CD4-positive, alpha-beta T cell (primary cell): Measurements from ENCODE around the gene EDRF1. TPM values are rescaled to one million over a fixed set of nuclear protein-coding genes. Genes with fewer than 3 reads are reported as not detected.

Experiments
- ATAC-seq: fragments of 200-7000 bp; cut with Tn5 transposase; one replicate; pipeline ENCODE4 v1.10.0; 2022; ENCODE audit warnings: mild to moderate bottlenecking; ENCODE audit not compliant: poor library complexity
- CTCF ChIA-PET: fragments of 350-600 bp; sonication (Branson Sonifier 250); formaldehyde crosslinking; loops from one replicate; lab custom pipeline; 2021; ENCODE audit warnings: antibody characterized with exemption, inconsistent platforms; lab: Charles Lee
- POLR2A ChIA-PET: fragments of 350-600 bp; sonication (Branson Sonifier 250); formaldehyde crosslinking; loops from one replicate; lab custom pipeline; 2021; ENCODE audit warnings: antibody characterized with exemption, inconsistent platforms; lab: Charles Lee
- DNase-seq, 14 experiments: peaks; one replicate each; pipeline ENCODE4 v3.0.0-alpha.2; 2013 to 2020; ENCODE audit warnings: mixed read lengths in 2 of 14
- H3K27ac ChIP-seq, 2 donors: one replicate each; pipeline versions ENCODE4 v1.5.1 to v1.7.0; 2013; ENCODE audit warnings: low read length in 2 of 2, low read depth in 1 of 2, mild to moderate bottlenecking in 1 of 2
- H3K27me3 ChIP-seq, 2 experiments: 1 replicate in 1 of 2; 2 replicates in 1 of 2; pipeline versions ENCODE4 v1.6.1 to v1.7.0; 2013; ENCODE audit warnings: low read length in 2 of 2, control low read depth in 1 of 2, mild to moderate bottlenecking in 1 of 2, moderate library complexity in 1 of 2; ENCODE audit not compliant: insufficient read depth in 2 of 2, control insufficient read depth in 1 of 2
- H3K36me3 ChIP-seq: one replicate; pipeline ENCODE4 v1.6.1; 2013; ENCODE audit warnings: low read length, control low read depth; ENCODE audit not compliant: insufficient read depth
- H3K4me1 ChIP-seq: one replicate; pipeline ENCODE4 v1.6.1; 2013; ENCODE audit warnings: low read length, control low read depth; ENCODE audit not compliant: insufficient read depth
- H3K4me3 ChIP-seq: one replicate; pipeline ENCODE4 v1.5.1; 2013; ENCODE audit warnings: mild to moderate bottlenecking, low read length, moderate library complexity
- H3K9me3 ChIP-seq, 2 experiments: 1 replicate in 1 of 2; 2 replicates in 1 of 2; pipeline versions ENCODE4 v1.6.1 to v1.7.0; 2013; ENCODE audit warnings: low read length in 2 of 2, mild to moderate bottlenecking in 2 of 2, control low read depth in 1 of 2, moderate library complexity in 1 of 2; ENCODE audit not compliant: control insufficient read depth in 1 of 2, insufficient read depth in 1 of 2
- H3K27ac Mint-ChIP-seq: one replicate; pipeline ENCODE4 v1.8.0; 2020; ENCODE audit warnings: mixed read lengths
- H3K27me3 Mint-ChIP-seq: one replicate; pipeline ENCODE4 v1.8.0; 2021; ENCODE audit warnings: mixed read lengths
- H3K36me3 Mint-ChIP-seq: one replicate; pipeline ENCODE4 v1.8.0; 2021; ENCODE audit warnings: low read depth, mixed read lengths
- H3K4me1 Mint-ChIP-seq: one replicate; pipeline ENCODE4 v1.8.0; 2021; ENCODE audit warnings: low read depth, mixed read lengths
- H3K4me3 Mint-ChIP-seq: one replicate; pipeline ENCODE4 v1.8.0; 2020; ENCODE audit warnings: mild to moderate bottlenecking, mixed read lengths
- H3K9me3 Mint-ChIP-seq: one replicate; pipeline ENCODE4 v1.8.0; 2020; ENCODE audit warnings: mixed read lengths
- CTCF ChIP-seq: fragments of 200-600 bp; IDR thresholded peaks from one replicate; pipeline ENCODE4 v1.8.0; 2022; ENCODE audit warnings: antibody characterized with exemption, mild to moderate bottlenecking
- intact Hi-C, 2 experiments: fragments of 100-400 bp; cut with DNase I in 1 of 2; cut with micrococcal nuclease in 1 of 2; formaldehyde crosslinking; loops; one replicate each; pipeline versions ENCODE4 v1.15.1 to v1.9.0; 2023 to 2025; cut with DNase I, micrococcal nuclease
- total RNA-seq, 174 experiments: library from RNA in 2 of 174; stranded (reverse) in 2 of 174; gene quantifications; one replicate each; pipeline ENCODE4 v1.2.3 and lab custom pipeline; 2021 to 2026

EDRF1 gene
- total RNA-seq, 2 experiments from 2014 or later = 39.0 to 39.8 TPM

- H3K4me1 Mint-ChIP-seq = no peaks in the 10 kb centered on the region
- no peaks in the 10 kb centered on the region for H3K9me3 Mint-ChIP-seq
- no peak for TF ChIP-seq CTCF
- intact Hi-C loops = no loop called here
- Histone ChIP-seq H3K9me3 (no peaks in the 10 kb centered on the region), H3K36me3 (peaks cover 45% of the 10 kb centered on the region), H3K27me3 (no peaks in the 10 kb centered on the region), H3K4me1 (no peaks in the 10 kb centered on the region), H3K4me3 (no peak overlapping the region), H3K27ac (no peak overlapping the region)
- DNase-seq (no peak), ATAC-seq (no peak)
- no peaks in the 10 kb centered on the region for H3K27me3 Mint-ChIP-seq
- ChIA-PET POLR2A (no interaction called here), CTCF (no interaction called here)
- H3K36me3 Mint-ChIP-seq = peaks cover 74% of the 10 kb centered on the region
- H3K4me3 Mint-ChIP-seq = no peak overlapping the region
- no peak overlapping the region for H3K27ac Mint-ChIP-seq
These were observed 82.1 kb downstream of the EDRF1 start for GRCh38 chr10:125801574-125801973.

DNA sequence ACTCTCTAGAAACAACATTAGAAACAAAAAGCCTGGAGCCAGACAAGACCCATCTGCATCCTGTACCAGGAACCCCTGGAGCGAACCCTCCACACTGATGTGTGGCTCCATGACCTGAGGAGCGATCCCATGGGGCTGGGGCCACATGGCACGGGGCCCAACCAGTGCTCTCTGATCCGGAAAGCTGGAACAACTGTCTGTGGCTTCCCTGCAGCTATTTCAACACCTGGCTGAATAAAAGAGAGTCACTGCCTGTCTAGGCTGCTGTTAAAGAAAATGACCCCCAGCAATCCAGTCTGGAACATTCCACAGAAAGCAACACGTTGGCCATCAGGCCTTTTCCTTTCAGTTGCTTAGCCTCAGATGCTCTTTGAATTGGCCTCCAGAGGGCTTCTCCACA is 82.6 kb downstream of the EDRF1 start:
- intact Hi-C loops = no loop called here
- Mint-ChIP-seq H3K27ac (no peak overlapping the region), H3K9me3 (no peaks in the 10 kb centered on the region), H3K4me3 (no peak overlapping the region), H3K4me1 (no peaks in the 10 kb centered on the region), H3K36me3 (peaks cover 74% of the 10 kb centered on the region), H3K27me3 (no peaks in the 10 kb centered on the region)
- ChIA-PET POLR2A (no interaction called here), CTCF (no interaction called here)
- no peaks in the 10 kb centered on the region for H3K4me1 ChIP-seq
- H3K4me3 ChIP-seq = no peak overlapping the region
- no peaks in the 10 kb centered on the region for H3K9me3 ChIP-seq
- no peaks in the 10 kb centered on the region for H3K27me3 ChIP-seq
- H3K27ac ChIP-seq = no peak overlapping the region
- DNase-seq (no peak), ATAC-seq (no peak)
- TF ChIP-seq CTCF = no peak
- H3K36me3 ChIP-seq = peaks cover 50% of the 10 kb centered on the region

DNA sequence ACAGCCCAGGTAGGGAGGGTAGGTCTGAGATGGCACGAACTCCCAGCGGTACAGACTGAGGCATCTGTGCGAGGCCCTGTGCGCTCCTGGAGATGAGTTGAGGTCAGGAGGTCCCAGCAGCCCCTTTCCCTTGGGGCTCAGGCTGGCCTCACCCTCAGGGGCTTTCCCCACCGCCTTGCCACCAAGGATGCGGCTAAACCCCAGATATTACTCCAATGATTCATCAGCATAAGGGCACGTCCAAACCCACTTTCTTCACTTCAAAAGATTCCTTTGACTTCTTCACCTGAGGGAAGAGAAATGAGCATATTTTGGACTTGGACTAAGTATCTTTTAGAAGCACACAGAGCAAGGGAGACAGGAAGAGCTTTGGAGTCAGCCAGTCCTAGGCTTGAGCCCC is 83.2 kb downstream of the EDRF1 start:
- Histone ChIP-seq H3K27ac (no peak overlapping the region), H3K36me3 (peaks cover 55% of the 10 kb centered on the region), H3K4me3 (no peak overlapping the region), H3K9me3 (no peaks in the 10 kb centered on the region), H3K4me1 (no peaks in the 10 kb centered on the region), H3K27me3 (no peaks in the 10 kb centered on the region)
- CTCF ChIA-PET = no interaction called here
- intact Hi-C loops = no loop called here
- H3K27ac Mint-ChIP-seq = no peak overlapping the region
- H3K4me1 Mint-ChIP-seq = no peaks in the 10 kb centered on the region
- H3K4me3 Mint-ChIP-seq = no peak overlapping the region
- no peak for TF ChIP-seq CTCF
- DNase-seq (no peak), ATAC-seq (no peak)
- H3K36me3 Mint-ChIP-seq = peaks cover 74% of the 10 kb centered on the region
- POLR2A ChIA-PET = no interaction called here
- H3K27me3 Mint-ChIP-seq = no peaks in the 10 kb centered on the region
- H3K9me3 Mint-ChIP-seq = no peaks in the 10 kb centered on the region
